HepG2 (cell line): ENCODE data around the gene ENGASE. TPM values are rescaled to one million over a fixed set of nuclear protein-coding genes. Genes with fewer than 3 reads are reported as not detected.
A peak's percentile ranks its signal among the peaks of the same experiment; 100 is the strongest.
"Not testable (repeated sequence)": the region's sequence is repeated elsewhere in the genome, so short reads cannot be mapped to it uniquely, and the experiment has no call there.

Experiments used
- ATAC-seq: fragments of 200-7000 bp; cut with Tn5 transposase; 3 replicates; pipeline ENCODE4 v1.9.1; 2020; ENCODE audit warnings: mild to moderate bottlenecking, moderate library complexity
- BruUV-seq: library from RNA; stranded (reverse); fragments of 400-500 nt; replicated peaks from 2 replicates; lab custom pipeline; 2021; lab: Mats Ljungman, UMichigan
- CTCF ChIA-PET: fragments of 300-600 bp; formaldehyde crosslinking; extraction: SDS; loops from one replicate; lab custom pipeline; 2021; ENCODE audit warnings: low total read pairs, inconsistent platforms, low intra/inter-chr PET ratio; lab: Yijun Ruan, JAX
- POLR2A ChIA-PET: fragments of 350-600 bp; sonication (Branson Sonifier 250); formaldehyde crosslinking; loops from one replicate; lab custom pipeline; 2020; ENCODE audit warnings: antibody characterized with exemption, inconsistent platforms; lab: Yijun Ruan, JAX
- DNase-seq: peaks from one replicate; pipeline ENCODE4 v3.0.0-alpha.2; 2015; ENCODE audit warnings: low spot score
- FAIRE-seq: peaks from 3 replicates; lab custom pipeline; 2011; peaks lifted over from hg19 to GRCh38; lab: Jason Lieb, UNC
- H2AFZ ChIP-seq: one replicate; pipeline ENCODE4 v1.6.1; 2011; ENCODE audit warnings: low read length, inconsistent platforms
- H3K27ac ChIP-seq: fragments of 300-600 bp; 3 replicates; pipeline ENCODE4 v1.8.0; 2011; ENCODE audit warnings: mixed run types, mild to moderate bottlenecking, mixed read lengths, low read length, inconsistent platforms; ENCODE audit not compliant: insufficient read depth; ENCODE audit errors: extremely low read length
- H3K27me3 ChIP-seq, 2 experiments: fragments of 200-600 bp in 1 of 2; 2 replicates in 1 of 2; 3 replicates in 1 of 2; pipeline versions ENCODE4 v1.6.0 to v1.8.0; 2011; ENCODE audit warnings: low read length in 2 of 2, mild to moderate bottlenecking in 2 of 2, moderate library complexity in 2 of 2, inconsistent platforms in 1 of 2; ENCODE audit not compliant: insufficient read depth in 2 of 2, control insufficient read depth in 1 of 2
- H3K36me3 ChIP-seq, 2 experiments: fragments of 200-600 bp in 1 of 2; replicated peaks in 1 of 2; 2 replicates in 1 of 2; 3 replicates in 1 of 2; pipeline versions ENCODE4 v1.5.1 to v1.8.0; 2011; ENCODE audit warnings: low read length in 2 of 2, inconsistent platforms in 1 of 2; ENCODE audit not compliant: insufficient read depth in 2 of 2, control insufficient read depth in 1 of 2
- H3K4me1 ChIP-seq: 2 replicates; pipeline ENCODE4 v1.5.1; 2012; ENCODE audit warnings: low read length, inconsistent platforms; ENCODE audit not compliant: insufficient read depth
- H3K4me2 ChIP-seq: 2 replicates; pipeline ENCODE4 v1.6.0; 2011; ENCODE audit warnings: low read depth, low read length, inconsistent platforms
- H3K4me3 ChIP-seq, 3 experiments: fragments of 200-600 bp in 1 of 3; sonication (generic), shearing (Covaris generic) in 1 of 3; replicated peaks in 1 of 3; 2 replicates each; pipeline ENCODE4 v1.5.1; 2011 to 2016; ENCODE audit warnings: low read length in 3 of 3, inconsistent platforms in 2 of 3, low read depth in 2 of 3, mild to moderate bottlenecking in 2 of 3, control low read depth in 1 of 3, mixed read lengths in 1 of 3; ENCODE audit not compliant: insufficient read depth in 1 of 3
- H3K79me2 ChIP-seq: one replicate; pipeline ENCODE4 v1.6.1; 2011; ENCODE audit warnings: low read length, inconsistent platforms; ENCODE audit not compliant: insufficient read depth
- H3K9ac ChIP-seq: 2 replicates; pipeline ENCODE4 v1.6.0; 2011; ENCODE audit warnings: mild to moderate bottlenecking, low read depth, low read length, inconsistent platforms; ENCODE audit not compliant: insufficient read depth
- H3K9me3 ChIP-seq: 2 replicates; pipeline ENCODE4 v1.5.1; 2012; ENCODE audit warnings: mild to moderate bottlenecking, low read length
- H4K20me1 ChIP-seq: 2 replicates; pipeline ENCODE4 v1.6.0; 2011; ENCODE audit warnings: inconsistent platforms, mild to moderate bottlenecking, low read length, moderate library complexity; ENCODE audit not compliant: insufficient read depth
- RORA ChIP-seq: sonication (generic); formaldehyde crosslinking; IDR thresholded peaks from 2 replicates; pipeline ENCODE4 v1.5.0; 2020; ENCODE audit warnings: mild to moderate bottlenecking, missing genetic modification reagents, moderate library complexity
- ZNF891 ChIP-seq: sonication (generic); formaldehyde crosslinking; IDR thresholded peaks from 2 replicates; pipeline ENCODE4 v1.5.0; 2020; ENCODE audit warnings: mild to moderate bottlenecking, missing genetic modification reagents
- WGBS: methylation state at CpG from one replicate; pipeline ENCODE4 v1.1.6; 2017; ENCODE audit warnings: low lambda C conversion rate; 5-methylcytosine and 5-hydroxymethylcytosine counted together
- in situ Hi-C: cut with HindIII; loops from 2 replicates; pipeline ENCODE4 v1.10.0; 2017; ENCODE audit warnings: low pct_unique_long_range_greater_than_20kb; ENCODE audit not compliant: extremely low pct_ligation_motif_present
- intact Hi-C: fragments of 100-400 bp; cut with micrococcal nuclease; formaldehyde crosslinking; loops from one replicate; pipeline ENCODE4 v1.10.0; 2022; ENCODE audit not compliant: unreplicated experiment
- polyA plus RNA-seq, 8 experiments: library from polyadenylated mRNA; depleted of rRNA in 3 of 8; stranded (reverse) in 7 of 8; unstranded in 1 of 8; fragments of >200 nt; fragmentation: Illumina TruSeq in 4 of 8; extraction: Trizol in 4 of 8; gene quantifications; 2 replicates each; pipeline versions ENCODE4 v1.2.1 to v1.2.3, GENCODE V29; 2011 to 2016; ENCODE audit warnings: low read depth in 4 of 8, missing spikeins in 1 of 8, mixed read lengths in 1 of 8; ENCODE audit not compliant: insufficient read depth in 1 of 8
- total RNA-seq, 5 experiments: library from RNA; depleted of rRNA; stranded (reverse); fragments of >200 nt; fragmentation: Illumina TruSeq; extraction: Trizol; gene quantifications; 2 replicates each; pipeline ENCODE4 v1.2.3, GENCODE V29; 2016; ENCODE audit warnings: low read depth in 1 of 5

The ENGASE gene
- total and polyA plus RNA-seq, 2 of the 13 experiments (the other 11 are each of a cell fraction or from before 2014, with no cell fraction given): 10.6 to 18.1 TPM

DNA sequence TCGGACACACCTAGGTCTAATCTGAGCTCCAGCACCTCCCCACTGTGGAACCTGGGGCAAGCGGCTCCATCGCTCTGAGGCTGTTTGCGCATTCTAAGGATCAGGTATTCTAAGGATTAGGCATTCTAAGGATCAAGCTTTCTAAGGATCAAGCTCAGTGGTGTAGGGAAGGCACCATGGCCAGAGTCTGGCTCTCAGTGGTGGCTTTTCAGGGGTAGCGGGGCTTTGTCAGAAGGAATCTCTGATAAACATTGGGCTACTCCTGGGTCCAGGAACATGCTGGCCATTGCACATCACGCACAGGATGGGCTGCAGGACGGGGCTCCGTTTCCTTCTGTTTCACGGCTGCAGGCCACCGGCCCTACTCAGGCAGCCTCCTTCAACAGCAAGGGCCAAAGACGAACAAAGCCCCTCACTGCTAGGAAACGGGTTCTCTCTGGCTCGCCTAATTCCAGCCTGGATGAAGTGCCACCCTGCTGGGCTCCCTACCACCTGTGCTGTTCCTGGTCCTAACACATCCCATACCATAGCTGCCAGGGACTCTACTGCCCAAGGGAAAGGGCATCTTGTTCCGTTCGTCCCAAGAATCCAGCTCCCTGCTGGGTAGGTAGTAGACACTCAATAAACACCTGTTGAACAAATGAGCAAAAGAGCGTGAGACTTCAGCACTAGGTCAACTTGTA lies 45.2 kb upstream of the ENGASE start:
- H3K4me3 ChIP-seq: no peak overlapping the region
- H3K9ac ChIP-seq: no peak overlapping the region
- CTCF ChIA-PET: no interaction called here
- peaks cover 8% of the 10 kb centered on the region for H3K79me2 ChIP-seq
- TF ChIP-seq RORA: no peak
- TF ChIP-seq ZNF891 (CRISPR knock-in tag): 0 out of 2 replicates have a peak, but pooled peaks have one; percentile 46
- in situ Hi-C loops: no loop called here
- no peaks in the 10 kb centered on the region; a peak in 1 of 5 replicates for H3K36me3 ChIP-seq
- DNase-seq: no peak
- no peak for ATAC-seq
- H3K27me3 ChIP-seq: peaks cover 6 to 34% of the 10 kb centered on the region in 2 experiments; a peak in 4 of 5 replicates
- H3K27ac ChIP-seq: no peak overlapping the region
- H3K4me2 ChIP-seq: no peak overlapping the region
- no peak for FAIRE-seq
- no peaks in the 10 kb centered on the region for H4K20me1 ChIP-seq
- no peak overlapping the region for H2AFZ ChIP-seq
- H3K4me1 ChIP-seq: peaks cover 72% of the 10 kb centered on the region
- no peaks in the 10 kb centered on the region for H3K9me3 ChIP-seq
- WGBS: 82% methylated on average over 15 of the region's 16 CpGs
- BruUV-seq: no TSS peak
- POLR2A ChIA-PET: interaction anchor here (1.0 to 4.5 kb wide), 2 partner anchors 9 to 781 kb away, joined by 3 to 127 read pairs; no protein-coding TSS in a partner anchor
- intact Hi-C loops: loop anchor here (5.0 kb wide), 1 partner anchor 42 kb away; no protein-coding TSS in a partner anchor

DNA sequence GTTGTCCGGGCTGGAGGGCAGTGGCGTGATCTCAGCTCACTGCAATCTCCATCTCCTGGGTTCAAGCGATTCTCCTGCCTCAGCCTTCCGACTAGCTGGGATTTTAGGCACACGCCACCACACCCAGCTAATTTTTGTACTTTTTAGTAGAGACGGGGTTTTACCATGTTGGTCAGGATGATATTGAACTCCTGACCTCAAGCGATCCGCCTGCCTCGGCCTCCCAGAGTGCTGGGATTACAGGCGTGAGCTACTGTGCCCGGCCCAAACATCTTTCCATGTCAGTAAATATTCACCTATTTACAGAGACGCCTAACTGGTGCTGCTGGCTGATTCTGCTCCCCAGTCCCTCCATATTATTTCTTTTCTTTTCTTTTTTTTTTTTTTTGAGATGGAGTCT lies 44.0 kb upstream of the ENGASE start:
- DNase-seq, H3K4me2 ChIP-seq, FAIRE-seq, H3K79me2 ChIP-seq, H3K4me3 ChIP-seq, H3K36me3 ChIP-seq, CTCF ChIA-PET, H3K9me3 ChIP-seq, POLR2A ChIA-PET, intact Hi-C loops, H4K20me1 ChIP-seq, H2AFZ ChIP-seq, H3K27ac ChIP-seq, ATAC-seq, in situ Hi-C loops, H3K9ac ChIP-seq, BruUV-seq: not testable (repeated sequence)
- H3K27me3 ChIP-seq: peaks cover 6 to 43% of the 10 kb centered on the region in 2 experiments; a peak in 4 of 5 replicates
- H3K4me1 ChIP-seq: peaks cover 68% of the 10 kb centered on the region
- WGBS: 36% methylated on average over 12 of the region's 12 CpGs
